Measurements from ENCODE around the gene OPRL1. TPM values are rescaled to one million over a fixed set of nuclear protein-coding genes. Genes with fewer than 3 reads are reported as not detected.

OPRL1 gene
- total RNA-seq, 4 donors from 2014 or later = 0.14 to 0.32 TPM; not detected in 2

DNA sequence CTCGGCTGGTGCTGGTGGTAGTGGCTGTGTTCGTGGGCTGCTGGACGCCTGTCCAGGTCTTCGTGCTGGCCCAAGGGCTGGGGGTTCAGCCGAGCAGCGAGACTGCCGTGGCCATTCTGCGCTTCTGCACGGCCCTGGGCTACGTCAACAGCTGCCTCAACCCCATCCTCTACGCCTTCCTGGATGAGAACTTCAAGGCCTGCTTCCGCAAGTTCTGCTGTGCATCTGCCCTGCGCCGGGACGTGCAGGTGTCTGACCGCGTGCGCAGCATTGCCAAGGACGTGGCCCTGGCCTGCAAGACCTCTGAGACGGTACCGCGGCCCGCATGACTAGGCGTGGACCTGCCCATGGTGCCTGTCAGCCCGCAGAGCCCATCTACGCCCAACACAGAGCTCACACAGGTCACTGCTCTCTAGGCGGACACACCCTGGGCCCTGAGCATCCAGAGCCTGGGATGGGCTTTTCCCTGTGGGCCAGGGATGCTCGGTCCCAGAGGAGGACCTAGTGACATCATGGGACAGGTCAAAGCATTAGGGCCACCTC, 18.7 kb downstream of the OPRL1 start:
- Histone ChIP-seq H3K4me3 (no peak overlapping the region), H3K36me3 (no peaks in the 10 kb centered on the region), H3K27me3 (peaks cover 38% of the 10 kb centered on the region), H3K9me3 (no peaks in the 10 kb centered on the region), H3K4me1 (peaks cover 0 to 10% (median 7%) of the 10 kb centered on the region in 4 donors), H3K27ac (no peak overlapping the region)
- whole genome bisulfite sequencing, 2 donors (ENCODE audit: low coverage in 1 of 2) = 94% methylated on average over 28 of the region's 28 CpGs; no CpG with 5 or more reads in 1 of the 2 donors
- in situ Hi-C loops (cut with MboI; ENCODE audit: low pct_ligation_motif_present in 1 of 4, low pct_unique_long_range_greater_than_20kb in 1 of 4, low sequenced_read_pairs in 3 of 4) = no loop called here
- intact Hi-C loops (cut with DNase I; ENCODE audit: low total_unique reads) = no loop called here
- TF ChIP-seq POLR2A (IDR thresholded peaks at IDR 0.05) (no peak), EP300 (IDR thresholded peaks at IDR 0.05; ENCODE audit: low read depth) (no peak), POLR2AphosphoS5 (IDR thresholded peaks at IDR 0.05) (no peak)
- TF ChIP-seq, protein P1, sequence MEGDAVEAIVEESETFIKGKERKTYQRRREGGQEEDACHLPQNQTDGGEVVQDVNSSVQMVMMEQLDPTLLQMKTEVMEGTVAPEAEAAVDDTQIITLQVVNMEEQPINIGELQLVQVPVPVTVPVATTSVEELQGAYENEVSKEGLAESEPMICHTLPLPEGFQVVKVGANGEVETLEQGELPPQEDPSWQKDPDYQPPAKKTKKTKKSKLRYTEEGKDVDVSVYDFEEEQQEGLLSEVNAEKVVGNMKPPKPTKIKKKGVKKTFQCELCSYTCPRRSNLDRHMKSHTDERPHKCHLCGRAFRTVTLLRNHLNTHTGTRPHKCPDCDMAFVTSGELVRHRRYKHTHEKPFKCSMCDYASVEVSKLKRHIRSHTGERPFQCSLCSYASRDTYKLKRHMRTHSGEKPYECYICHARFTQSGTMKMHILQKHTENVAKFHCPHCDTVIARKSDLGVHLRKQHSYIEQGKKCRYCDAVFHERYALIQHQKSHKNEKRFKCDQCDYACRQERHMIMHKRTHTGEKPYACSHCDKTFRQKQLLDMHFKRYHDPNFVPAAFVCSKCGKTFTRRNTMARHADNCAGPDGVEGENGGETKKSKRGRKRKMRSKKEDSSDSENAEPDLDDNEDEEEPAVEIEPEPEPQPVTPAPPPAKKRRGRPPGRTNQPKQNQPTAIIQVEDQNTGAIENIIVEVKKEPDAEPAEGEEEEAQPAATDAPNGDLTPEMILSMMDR (IDR thresholded peaks at IDR 0.05) = no peak
- DNase-seq = no peak

DNA sequence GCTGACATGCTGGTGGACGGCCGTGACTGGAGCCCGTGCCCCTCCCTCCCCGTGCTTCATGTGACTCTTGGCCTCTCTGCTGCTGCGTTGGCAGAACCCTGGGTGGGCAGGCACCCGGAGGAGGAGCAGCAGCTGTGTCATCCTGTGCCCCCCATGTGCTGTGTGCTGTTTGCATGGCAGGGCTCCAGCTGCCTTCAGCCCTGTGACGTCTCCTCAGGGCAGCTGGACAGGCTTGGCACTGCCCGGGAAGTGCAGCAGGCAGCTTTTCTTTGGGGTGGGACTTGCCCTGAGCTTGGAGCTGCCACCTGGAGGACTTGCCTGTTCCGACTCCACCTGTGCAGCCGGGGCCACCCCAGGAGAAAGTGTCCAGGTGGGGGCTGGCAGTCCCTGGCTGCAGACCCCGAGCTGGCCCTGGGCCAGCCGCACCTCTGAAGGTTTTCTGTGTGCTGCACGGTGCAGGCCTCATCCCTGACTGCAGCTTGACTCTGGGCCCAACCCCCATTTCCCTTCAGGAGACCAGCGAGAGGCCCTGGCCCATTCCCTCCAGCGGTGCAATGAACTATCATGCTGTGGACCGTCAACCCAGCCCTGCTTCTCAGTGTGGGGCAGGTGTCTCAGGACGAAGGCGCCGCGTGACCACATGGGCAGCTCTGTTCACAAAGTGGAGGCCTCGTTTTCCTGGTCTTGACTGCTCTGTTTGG, 19.4 kb downstream of the OPRL1 start:
- Histone ChIP-seq H3K4me3 (no peak overlapping the region), H3K36me3 (no peaks in the 10 kb centered on the region), H3K9me3 (no peaks in the 10 kb centered on the region), H3K27me3 (peaks cover 44% of the 10 kb centered on the region), H3K27ac (no peak overlapping the region), H3K4me1 (peaks cover 0 to 10% (median 7%) of the 10 kb centered on the region in 4 donors)
- TF ChIP-seq POLR2AphosphoS5 (IDR thresholded peaks at IDR 0.05) (no peak), POLR2A (IDR thresholded peaks at IDR 0.05) (no peak), EP300 (IDR thresholded peaks at IDR 0.05; ENCODE audit: low read depth) (no peak)
- TF ChIP-seq, protein P1 (IDR thresholded peaks at IDR 0.05) = no peak
- in situ Hi-C loops (cut with MboI; ENCODE audit: low pct_ligation_motif_present in 1 of 4, low pct_unique_long_range_greater_than_20kb in 1 of 4, low sequenced_read_pairs in 3 of 4) = no loop called here
- DNase-seq = no peak
- WGBS, 2 donors (ENCODE audit: low coverage in 1 of 2) = 75% methylated on average over 15 of the region's 21 CpGs; no CpG with 5 or more reads in 1 of the 2 donors
- intact Hi-C loops (cut with DNase I; ENCODE audit: low total_unique reads) = no loop called here

DNA sequence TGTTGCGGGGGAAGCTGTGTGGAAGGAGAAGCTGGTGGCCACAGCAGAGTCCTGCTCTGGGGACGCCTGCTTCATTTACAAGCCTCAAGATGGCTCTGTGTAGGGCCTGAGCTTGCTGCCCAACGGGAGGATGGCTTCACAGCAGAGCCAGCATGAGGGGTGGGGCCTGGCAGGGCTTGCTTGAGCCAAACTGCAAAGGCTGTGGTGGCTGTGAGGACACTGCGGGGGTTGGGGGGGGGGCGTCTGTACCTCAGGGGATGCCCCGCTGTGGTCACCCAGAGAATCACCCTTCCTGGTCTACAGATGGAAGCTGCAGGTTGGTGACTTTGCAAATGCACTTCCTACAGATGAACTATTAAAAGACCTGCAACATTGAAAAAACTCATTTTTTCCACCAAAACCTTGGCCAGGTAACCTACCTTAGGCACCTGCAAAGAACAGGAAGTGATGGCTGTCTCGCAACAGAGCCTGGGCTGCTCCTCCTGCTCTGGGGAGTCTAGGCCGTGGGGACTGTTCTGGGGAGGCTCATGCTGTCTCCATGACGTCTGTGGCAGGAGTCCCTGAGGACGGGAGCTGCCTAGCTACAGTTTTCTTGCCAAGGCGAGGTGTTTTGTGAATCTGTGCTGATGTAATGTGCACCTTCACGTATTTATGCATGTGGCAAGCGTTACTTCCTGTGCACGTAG, 20.1 kb downstream of the OPRL1 start:
- intact Hi-C loops (cut with DNase I; ENCODE audit: low total_unique reads) (no loop called here), in situ Hi-C loops (cut with MboI; ENCODE audit: low pct_ligation_motif_present in 1 of 4, low pct_unique_long_range_greater_than_20kb in 1 of 4, low sequenced_read_pairs in 3 of 4) (no loop called here)
- H3K27me3 ChIP-seq = peaks cover 44% of the 10 kb centered on the region
- WGBS, 2 donors (ENCODE audit: low coverage in 1 of 2) = 59 to 66% methylated on average over 3 to 14 of the region's 14 CpGs
- H3K4me1 ChIP-seq = peaks cover 0 to 10% (median 7%) of the 10 kb centered on the region in 4 donors
- H3K9me3 ChIP-seq = no peaks in the 10 kb centered on the region
- DNase-seq = no peak
- TF ChIP-seq, protein P1 (IDR thresholded peaks at IDR 0.05) = no peak
- TF ChIP-seq POLR2AphosphoS5 (IDR thresholded peaks at IDR 0.05) (no peak), EP300 (IDR thresholded peaks at IDR 0.05; ENCODE audit: low read depth) (no peak), POLR2A (IDR thresholded peaks at IDR 0.05) (no peak)
- H3K27ac ChIP-seq = no peak overlapping the region
- no peak overlapping the region for H3K4me3 ChIP-seq
- H3K36me3 ChIP-seq = no peaks in the 10 kb centered on the region

DNA sequence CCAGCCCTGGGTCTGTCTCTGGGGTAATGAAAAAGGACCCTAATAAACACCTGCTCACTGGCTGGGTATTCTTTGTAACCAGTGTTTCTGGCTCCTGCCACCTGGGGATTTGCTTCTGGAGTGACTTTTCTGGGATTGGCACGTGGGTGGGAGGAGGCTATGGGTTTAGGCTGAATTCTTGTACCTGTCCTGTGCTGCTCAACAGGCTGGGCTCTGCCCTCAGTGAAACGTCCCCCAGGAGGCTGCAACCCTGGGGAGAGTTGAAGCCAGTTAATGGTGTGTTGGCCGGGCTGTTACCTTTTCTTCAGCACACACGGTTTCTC, 20.6 kb downstream of the OPRL1 start:
- intact Hi-C loops (cut with DNase I; ENCODE audit: low total_unique reads) = no loop called here
- in situ Hi-C loops (cut with MboI; ENCODE audit: low pct_ligation_motif_present in 1 of 4, low pct_unique_long_range_greater_than_20kb in 1 of 4, low sequenced_read_pairs in 3 of 4) = no loop called here
- DNase-seq = no peak

More for the DNA sequence above, 20.6 kb downstream of the OPRL1 start:
- no peaks in the 10 kb centered on the region for H3K9me3 ChIP-seq
- H3K4me1 ChIP-seq = peaks cover 0 to 10% (median 7%) of the 10 kb centered on the region in 4 donors
- H3K27ac ChIP-seq = no peak overlapping the region
- no peak overlapping the region for H3K4me3 ChIP-seq
- no peaks in the 10 kb centered on the region for H3K36me3 ChIP-seq
- 0 to 69% methylated on average over 1 to 4 of the region's 4 CpGs for WGBS, 2 donors (ENCODE audit: low coverage in 1 of 2)
- H3K27me3 ChIP-seq = peaks cover 44% of the 10 kb centered on the region
- TF ChIP-seq EP300 (IDR thresholded peaks at IDR 0.05; ENCODE audit: low read depth) (no peak), POLR2A (IDR thresholded peaks at IDR 0.05) (no peak), POLR2AphosphoS5 (IDR thresholded peaks at IDR 0.05) (no peak)
- TF ChIP-seq, protein P1 (IDR thresholded peaks at IDR 0.05) = no peak
